HL-60 (cell line): ENCODE measurements around the gene HOXB2.

Experiments
- CTCF ChIP-seq: IDR thresholded peaks from one replicate; pipeline ENCODE4 v1.5.1; 2011; ENCODE audit warnings: low read length, control low read depth, inconsistent platforms; ENCODE audit not compliant: insufficient read depth
- POLR2AphosphoS5 ChIP-seq: IDR thresholded peaks from 2 replicates; pipeline ENCODE4 v1.6.1; 2012; ENCODE audit warnings: low read depth
- REST ChIP-seq: IDR thresholded peaks from 2 replicates; pipeline ENCODE4 v1.6.1; 2012; ENCODE audit warnings: low read depth; ENCODE audit not compliant: insufficient replicate concordance
- SPI1 ChIP-seq: IDR thresholded peaks from 2 replicates; pipeline ENCODE4 v1.6.1; 2012; ENCODE audit warnings: low read depth, mild to moderate bottlenecking, borderline replicate concordance

- no peak for TF ChIP-seq CTCF
- no peak for TF ChIP-seq REST
- no peak for TF ChIP-seq SPI1
- no peak for TF ChIP-seq POLR2AphosphoS5
Observed at GRCh38 chr17:48590607-48591161, 45.8 kb upstream of the HOXB2 start.
